Uterus (tissue), 2 donors: ENCODE measurements around the gene RRAD.

Experiments used
- CTCF ChIP-seq, 4 experiments: fragments of 200-600 bp in 2 of 4; fragments of 450-650 bp in 2 of 4; sonication (generic) in 2 of 4; IDR thresholded peaks; one replicate each; pipeline ENCODE4 v1.5.1; 2016 to 2019; ENCODE audit warnings: antibody characterized with exemption in 4 of 4, mild to moderate bottlenecking in 2 of 4, moderate library complexity in 1 of 4
- POLR2A ChIP-seq, 2 donors: fragments of 450-650 bp; IDR thresholded peaks; one replicate each; pipeline ENCODE4 v1.6.1; 2016; ENCODE audit warnings: antibody characterized with exemption in 2 of 2, mild to moderate bottlenecking in 1 of 2, moderate library complexity in 1 of 2

- TF ChIP-seq POLR2A (IDR thresholded peaks at IDR 0.05) (no peak), CTCF (IDR thresholded peaks at IDR 0.05) (no peak)
These were observed 23.5 kb upstream of the RRAD start for GRCh38 chr16:66948837-66949225.
